T1000 (cell line): ENCODE measurements around the gene ATXN1.

Source experiments
- DNase-seq: peaks from one replicate; lab custom pipeline; 2025; ENCODE audit warnings: mixed read lengths; lab: John Stamatoyannopoulos, UW

Gene ATXN1

DNA sequence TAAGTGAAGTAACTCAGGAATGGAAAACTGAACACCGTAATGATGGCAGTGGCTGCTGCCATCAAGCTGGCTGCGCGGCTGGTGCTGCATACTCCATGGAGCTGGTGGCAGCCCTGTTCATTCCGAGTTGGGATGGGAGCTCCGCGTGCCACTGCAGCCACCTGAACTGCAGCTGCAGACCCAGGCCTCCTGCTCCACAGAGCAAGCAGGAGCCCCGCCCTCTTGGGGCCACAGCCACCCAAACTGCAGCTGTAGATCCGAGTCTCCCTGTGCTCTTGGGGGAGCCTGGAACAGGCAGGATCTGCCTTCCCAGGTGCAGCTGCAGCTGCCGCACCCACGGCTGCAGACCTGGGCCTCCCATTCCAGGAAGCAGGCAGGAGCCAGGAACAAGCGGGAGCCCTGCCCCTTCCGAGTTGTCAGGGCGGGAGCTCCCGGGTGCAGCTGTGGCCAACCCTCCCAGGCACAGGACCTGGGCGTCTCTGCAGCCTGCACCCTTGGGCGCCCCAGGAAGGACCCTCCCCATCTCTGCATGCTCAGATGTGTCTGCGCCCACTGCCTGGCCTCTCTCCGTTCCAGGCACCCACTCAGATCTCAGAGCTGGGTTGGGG is 402.6 kb downstream of the ATXN1 start:
- no peak for DNase-seq

DNA sequence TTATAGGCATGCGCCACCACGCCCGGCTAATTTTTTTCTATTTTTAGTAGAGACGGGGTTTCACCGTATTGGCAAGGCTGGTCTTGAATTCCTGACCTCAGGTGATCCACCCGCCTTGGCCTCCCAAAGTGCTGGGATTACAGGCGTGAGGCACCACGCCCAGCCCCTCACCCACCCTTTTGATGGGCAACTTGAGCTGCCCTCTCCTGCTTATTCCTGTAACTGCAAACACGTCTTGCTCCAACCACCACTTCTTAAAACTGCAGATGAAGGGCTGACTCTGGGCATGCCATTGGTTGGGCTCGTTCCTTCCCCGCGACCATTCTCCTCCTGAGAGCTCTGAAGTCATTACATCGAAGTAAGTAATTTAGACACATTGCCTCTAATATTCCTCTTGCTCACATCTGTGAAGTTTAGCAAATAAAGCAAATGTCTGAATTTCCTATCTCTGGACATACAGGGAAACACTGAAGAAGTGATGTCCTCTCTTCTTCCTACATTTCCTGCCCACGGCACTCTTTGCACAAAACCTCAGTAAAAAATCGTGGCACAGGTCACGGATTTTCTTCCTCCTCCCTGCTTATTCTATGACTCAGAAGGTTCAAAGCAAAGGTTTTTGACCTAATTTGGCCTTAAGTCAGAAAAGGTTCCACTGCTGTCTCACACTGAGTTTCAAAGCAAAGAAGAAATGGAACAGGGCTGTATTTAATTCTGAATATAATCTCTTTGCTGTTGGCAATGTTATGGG is 405.4 kb downstream of the ATXN1 start:
- no peak for DNase-seq

DNA sequence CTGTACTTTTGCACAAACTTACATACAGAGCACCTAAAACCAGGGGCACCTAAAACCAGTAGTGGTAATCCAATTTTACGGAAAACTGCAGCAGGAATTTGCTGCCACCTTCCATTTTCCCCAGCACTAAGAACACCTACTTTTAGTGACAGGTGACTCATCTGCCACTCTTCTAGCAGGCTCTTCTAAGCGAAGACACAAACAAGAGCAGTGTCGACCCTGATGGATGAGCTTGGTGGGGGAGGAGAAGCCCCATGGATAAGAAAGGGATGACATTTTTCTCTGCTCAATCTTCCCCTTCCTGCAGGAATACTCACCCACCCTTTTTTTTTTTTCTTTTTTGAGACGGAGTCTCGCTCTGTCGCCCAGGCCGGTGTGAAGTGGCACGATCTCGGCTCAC is 406.0 kb downstream of the ATXN1 start:
- no peak for DNase-seq

DNA sequence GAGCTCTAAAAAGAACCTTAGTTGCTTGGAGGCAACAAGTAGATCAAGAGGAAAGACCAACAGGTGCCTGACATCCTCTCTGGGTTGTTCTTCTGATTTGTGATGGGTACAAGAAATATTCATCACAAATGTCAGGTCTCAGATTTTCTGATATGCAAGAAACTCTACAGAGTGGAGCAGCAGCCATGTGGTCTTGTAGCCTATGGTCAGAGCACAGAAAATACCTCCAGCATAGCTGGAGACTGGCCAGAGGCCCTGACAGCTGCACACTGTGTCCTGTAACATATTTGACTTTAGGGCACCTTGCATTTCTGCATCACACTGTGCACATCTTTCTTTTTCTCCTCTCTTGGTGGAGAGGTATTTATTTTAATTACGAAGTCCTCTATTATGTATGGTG is 406.6 kb downstream of the ATXN1 start:
- no peak for DNase-seq

DNA sequence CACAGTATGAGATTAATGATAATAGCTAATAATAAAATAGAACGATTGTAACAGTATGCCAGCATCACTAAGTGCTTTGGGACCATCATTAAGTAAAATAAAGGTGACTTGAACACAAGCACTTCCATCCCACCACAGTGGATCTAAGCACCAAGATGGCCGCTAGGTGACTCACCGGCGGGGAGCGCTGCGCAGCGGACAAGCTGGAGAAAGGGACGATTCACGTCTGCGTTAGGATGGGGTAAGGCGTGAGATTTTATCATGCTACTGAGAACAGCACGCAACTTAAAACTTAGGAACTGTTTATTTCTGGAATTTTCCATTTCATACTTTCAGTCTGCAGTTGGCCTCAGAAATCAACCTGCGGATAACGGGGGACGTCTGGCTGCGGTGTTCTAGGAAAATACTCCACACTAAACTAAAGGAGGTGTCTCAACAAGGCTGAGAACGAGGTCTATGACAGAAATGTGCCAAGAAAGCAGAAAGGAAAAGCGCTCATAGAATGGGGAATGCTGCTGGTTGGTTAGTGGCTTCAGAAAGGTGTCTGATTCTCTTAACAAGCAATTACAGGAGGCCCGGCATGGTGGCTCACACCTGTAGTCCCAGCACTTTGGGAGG is 408.3 kb downstream of the ATXN1 start:
- DNase-seq, result no peak

DNA sequence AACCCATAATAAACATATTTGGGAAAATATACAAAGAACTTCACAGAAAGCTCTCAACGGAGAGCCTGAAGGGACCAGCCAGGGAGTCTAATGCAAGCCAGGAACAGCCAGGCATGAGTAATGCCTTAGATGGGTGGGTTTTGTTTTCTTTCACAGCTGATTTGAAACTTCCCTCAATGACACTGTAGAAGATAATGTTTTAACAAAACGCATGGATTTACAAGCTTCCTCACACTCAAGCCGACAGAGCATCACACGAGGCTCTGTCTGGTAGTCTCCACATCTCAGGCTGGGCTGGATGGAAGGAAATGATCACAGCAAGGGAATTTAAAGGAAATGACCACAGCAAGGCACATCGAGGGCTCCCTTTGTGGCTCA is 409.0 kb downstream of the ATXN1 start:
- DNase-seq, result no peak

DNA sequence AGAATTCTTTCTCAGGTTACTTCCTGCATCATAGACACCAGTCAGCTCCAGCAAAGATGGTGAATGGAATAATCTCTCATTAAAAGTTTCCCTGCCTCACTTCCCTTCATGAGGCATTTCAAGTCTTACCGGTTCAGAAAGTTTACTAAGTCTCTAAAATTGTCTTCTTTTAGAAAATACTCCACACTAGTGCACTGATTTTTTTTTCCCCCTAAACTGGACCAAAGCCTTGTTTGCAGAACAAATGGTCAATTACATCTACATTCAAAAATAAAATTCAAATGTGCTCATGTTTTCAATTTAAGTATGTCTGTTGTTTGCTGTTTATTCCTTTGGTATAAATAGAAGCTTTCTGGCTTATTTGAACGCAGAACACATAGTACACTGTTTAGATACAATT is 411.7 kb downstream of the ATXN1 start:
- DNase-seq, result no peak

DNA sequence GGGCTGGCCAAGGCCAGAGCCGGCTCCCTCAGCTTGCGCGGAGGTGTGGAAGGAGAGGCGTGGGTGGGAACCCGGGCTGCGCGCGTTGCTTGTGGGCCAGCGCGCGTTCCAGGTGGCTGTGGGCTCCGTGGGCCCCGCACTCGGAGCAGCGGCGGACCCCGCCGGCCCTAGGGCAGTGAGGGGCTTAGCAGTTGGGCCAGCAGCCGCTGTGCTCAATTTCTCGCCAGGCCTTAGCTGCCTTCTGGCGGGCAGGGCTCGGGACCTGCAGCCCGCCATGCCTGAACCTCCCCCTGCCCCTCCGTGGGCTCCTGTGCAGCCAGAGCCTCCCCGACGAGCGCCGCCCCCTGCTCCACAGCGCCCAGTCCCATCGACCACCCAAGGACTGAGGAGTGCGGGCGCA is 414.4 kb downstream of the ATXN1 start:
- DNase-seq, result no peak

DNA sequence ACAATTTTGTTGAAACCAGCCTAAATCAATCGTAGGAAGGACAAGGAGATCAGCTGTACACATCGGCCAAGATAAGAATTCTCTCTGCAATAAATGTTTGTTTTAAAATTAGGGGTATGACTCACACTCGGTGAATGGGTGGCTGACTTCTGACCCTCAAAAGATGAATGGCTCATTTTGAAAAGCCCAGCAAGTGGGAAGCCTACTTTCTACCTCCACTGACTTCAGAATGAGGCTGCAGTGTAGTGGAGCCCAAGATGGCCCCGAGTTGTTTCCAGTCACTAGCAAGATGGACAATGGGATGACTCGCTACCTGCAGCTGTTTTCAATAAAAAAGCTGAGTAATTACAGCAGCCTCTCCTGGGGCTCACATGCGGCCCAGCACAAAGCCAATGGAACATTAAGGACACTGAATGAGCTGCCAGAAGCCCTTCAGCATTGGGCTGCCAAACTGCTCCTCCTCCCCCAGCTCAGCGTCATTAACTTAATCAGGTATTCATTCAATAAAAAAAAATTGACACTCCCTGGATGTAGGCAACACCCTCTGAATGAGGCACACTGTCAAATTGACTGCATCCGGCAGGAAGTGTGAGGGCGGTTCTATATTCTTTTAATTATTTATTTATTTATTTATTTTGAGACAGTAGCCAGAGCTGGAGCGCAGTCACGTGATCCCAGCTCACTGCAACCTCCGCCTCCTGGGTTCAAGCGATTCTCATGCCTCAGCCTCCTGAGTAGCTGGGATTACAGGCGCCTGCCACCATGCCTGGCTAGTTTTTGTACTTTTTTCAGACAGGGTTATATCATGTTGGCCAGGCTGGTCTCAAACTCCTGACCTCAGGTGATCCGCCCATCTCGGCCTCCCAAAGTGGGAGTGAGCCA is 415.6 kb downstream of the ATXN1 start:
- DNase-seq, result peak; percentile 76

DNA sequence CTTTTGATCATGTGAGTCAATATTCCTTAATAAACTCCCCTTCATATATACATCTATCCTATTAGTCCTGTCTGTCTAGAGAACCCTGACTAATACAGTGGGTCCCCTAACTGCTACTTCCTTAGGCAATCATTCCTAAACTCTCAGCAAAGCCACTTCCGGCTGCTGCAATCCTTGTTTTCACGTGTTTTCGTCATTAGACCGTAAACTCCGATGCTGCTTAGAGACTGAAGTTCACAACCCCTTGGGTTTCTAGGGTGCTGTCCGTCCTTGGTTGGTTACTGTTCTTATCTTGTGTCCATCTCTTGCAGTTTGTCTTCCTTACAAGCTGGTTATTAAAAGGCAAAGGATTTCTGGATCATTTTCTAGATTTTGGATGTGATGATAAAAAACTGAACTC is 416.5 kb downstream of the ATXN1 start:
- peak; percentile 20 for DNase-seq

DNA sequence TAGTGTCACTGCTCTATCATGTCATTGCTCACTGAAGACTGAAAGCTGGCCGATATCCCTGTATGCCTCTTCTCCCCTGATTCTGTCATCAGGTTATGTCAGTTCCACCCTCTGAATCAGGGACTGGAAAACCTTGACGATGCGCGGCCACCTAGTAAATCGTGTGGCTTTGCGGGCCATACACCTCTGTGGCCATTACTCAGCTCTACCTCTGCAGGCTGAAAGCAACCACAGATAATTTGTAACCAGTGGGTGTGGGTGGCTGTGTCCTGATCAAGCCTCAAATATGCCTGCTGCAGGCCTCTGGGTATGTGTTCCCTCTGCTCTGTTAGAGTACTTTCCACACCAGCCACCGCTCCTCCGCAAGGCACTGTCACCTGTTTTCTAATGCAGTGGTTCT is 417.7 kb downstream of the ATXN1 start:
- DNase-seq, result no peak

DNA sequence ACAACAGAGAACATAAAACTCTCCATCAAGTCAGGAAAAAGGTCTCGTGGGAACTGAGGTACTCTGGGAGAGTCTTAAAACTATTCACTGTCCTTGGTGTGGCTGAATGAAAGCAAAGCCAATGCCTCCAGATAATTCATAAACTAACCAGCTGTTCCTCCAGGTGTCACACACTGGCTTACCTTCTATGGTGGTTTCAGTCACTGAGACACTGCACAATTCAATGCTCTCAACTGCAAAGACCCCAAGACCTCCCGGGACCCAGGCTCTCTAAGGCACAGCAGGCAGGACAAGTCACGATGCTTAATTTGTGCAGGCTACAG is 422.0 kb downstream of the ATXN1 start:
- DNase-seq, result no peak

DNA sequence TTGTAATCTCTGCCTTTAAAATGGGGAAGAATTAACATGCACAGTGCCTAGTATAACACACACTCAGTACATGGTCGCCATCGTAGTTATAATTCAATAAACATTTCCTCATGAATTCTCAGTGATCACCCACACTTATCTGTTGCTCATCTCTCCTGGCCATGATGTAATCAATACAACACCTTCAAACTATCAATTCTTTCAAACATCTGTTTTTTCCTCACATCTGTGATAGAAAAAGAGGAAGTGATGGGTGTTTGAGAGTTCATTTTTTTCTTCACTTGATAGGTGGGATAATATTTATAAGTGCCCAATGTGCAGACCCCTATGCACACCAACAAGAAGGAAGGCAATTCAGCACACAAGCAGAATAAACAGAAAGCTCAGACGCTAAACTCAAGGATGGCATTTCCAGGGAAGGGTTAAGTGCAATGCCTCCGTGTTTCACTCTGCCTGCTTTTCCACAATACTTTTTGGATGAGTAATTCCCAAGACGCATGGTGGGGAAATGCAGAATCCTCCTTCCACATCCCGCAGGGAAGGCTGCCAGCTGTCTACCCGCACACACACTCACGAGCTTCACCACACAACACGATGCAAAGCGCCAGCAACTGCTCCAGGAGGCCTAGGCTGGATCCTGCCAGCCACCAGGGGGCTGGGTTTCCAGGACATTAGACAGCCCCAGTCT is 422.5 kb downstream of the ATXN1 start:
- peak; percentile 90 for DNase-seq

DNA sequence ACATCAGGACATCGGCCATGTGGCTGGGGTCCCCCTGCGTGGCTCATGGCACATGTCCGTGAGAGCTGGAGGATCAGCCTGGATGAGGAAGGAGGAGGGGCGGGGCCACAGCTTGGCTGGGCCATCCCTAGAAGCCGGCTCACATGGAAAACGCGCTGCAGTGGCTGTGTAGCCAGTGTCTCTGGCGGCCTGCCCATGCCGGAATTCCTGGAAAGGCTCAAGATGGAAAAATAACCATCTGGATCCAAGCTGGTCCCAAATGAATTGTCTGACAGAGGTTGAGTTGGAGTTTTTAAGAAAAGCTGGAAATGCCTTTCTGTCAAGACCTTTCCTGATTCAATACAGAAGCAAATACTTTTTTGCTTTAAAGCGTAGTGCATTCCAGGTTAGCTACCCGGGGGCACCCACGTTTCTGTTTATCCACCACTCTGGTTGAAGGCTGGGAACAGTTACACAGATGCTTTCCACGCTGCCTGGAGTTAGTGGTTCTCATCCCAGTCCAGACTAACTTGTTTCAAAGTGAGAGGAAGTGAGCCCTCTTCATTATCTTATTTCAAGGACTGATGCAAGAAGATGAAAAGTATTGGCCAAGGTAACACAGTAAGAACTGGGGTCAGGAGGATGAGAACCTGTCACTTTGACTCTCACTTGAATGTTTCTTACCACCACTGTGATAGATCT is 423.8 kb downstream of the ATXN1 start:
- no peak for DNase-seq

DNA sequence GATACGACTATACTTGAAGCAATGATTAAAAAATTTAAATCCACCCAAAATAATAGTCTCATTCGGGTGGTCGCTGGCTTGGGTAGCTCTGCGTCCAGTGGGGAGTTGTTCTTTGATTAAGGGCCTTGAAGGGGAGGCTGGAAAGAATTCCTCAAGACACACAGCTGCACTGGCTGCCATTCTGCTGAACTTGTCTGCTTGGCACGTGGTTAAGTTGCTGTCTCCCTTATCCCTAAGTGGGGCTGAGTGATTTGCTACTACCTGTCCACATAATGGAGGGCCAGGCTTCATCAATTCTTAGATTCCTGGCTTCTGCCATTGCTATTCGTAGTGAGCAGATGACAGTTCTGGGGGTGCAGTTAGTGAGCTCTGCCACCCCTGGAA is 424.4 kb downstream of the ATXN1 start:
- DNase-seq, result no peak

DNA sequence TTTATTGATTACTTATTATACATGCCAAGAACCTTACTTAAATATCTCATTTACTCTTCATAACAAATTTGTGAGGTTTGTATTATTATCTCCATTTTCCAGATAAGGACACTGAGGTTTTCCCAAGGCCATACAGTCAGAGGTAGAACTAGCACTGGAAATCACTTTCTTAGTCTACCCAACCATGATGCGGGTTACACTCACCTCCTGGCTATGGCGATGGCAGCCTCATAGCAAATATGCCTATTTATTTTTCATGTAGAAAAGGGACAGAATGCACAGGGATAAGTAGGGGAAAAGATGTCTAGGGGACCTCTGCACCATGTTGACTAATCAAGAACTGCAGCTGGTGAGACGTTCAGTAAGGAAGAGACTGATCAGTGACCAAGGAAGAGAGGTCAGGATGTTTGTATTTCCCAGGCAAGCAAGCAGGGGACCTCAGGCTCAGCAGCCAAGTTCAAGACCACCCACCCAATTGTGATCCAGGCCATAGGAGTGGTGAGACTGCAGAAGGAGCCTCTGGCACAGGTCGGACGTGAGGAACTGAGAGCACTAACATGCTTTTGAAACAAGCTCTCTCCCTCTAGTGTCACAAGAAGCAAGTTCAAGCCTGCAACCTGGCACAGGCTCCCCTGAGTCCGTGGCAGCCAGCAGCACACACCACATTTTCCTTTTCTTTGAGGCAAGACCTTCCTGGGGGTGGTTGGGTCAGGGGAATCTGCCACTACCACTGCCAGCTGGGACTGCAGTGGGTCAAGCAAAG is 425.0 kb downstream of the ATXN1 start:
- no peak for DNase-seq

DNA sequence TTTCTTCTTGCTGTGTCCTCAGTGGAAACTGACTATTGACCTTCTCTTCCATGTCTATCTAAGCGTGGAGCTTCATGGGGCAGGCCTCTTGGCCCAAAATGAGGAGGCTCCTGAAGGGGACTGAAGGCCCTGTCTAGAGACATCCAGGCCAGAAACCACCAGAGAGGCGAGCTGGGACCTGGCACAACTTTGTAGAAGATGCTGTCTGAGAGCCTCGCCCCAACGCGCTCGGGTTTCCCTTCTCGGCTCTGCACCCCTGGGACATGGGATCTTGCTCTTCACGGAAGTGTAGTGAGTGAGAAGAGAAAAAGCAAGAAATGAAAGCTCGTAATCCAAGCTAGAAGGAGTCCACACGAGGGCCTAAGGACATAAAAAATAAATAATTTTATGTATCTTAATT is 426.1 kb downstream of the ATXN1 start:
- no peak for DNase-seq

DNA sequence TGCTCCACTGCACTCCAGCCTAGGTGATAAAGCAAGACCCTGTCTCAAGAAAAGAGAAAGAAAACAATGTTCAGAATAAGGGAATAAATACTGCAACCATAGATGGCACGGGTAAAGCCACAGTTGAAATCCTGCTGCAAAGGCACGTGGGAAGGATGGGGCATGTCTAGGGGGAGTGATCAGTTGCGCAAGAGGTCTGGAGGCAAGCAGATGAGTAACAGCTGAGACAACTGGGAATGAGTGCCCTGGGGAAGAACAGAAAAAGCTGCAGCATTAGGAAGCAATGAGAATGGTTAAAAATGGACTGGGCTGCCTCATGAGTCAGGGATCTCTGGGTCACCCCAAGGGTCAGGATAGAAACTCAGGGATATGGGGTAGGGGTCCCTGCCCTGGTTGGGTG is 426.6 kb downstream of the ATXN1 start:
- DNase-seq, result peak; percentile 57

DNA sequence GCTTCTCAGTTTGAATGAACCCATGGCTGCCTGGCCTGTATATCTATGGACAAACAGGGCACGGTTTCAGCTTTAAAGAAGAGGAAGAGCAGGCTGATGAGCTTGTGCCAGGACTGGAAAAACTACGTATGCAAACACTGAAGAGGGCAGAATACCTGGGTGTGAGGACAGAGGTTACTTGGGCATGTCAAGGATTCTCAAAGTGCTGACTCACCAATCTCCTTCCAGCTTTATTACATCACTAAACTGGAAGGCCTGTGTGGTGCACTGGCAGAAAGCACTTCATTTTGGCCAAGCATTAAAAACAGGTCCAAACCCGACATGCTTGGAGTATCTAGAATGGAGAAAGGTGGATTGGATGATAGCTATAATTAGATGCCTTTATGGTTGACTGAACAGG is 427.7 kb downstream of the ATXN1 start:
- no peak for DNase-seq

DNA sequence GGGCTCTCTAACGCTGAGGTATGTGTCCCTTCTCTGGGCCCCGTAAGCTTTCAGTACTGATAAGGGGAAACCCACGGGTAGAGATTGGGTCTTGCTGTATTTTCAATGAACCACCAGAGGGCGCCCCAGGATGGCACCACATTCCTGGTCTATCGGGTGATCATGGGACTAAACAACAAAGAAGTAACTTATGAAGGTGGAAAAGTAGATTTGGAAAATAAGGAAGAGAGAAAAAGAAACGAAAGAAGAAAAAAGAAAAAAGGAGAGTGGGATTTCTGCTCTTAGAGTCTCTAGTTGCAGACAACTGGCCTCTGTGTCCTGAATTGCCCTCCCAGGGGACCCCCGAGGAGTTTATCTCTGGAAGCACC is 429.1 kb downstream of the ATXN1 start:
- peak; percentile 33 for DNase-seq
